Measurements from ENCODE around the gene ACTN2.

GRCh38 chr1:236750928-236751327 lies 64.6 kb downstream of the ACTN2 start:
- no peak for TF ChIP-seq CTCF (IDR thresholded peaks at IDR 0.05)
- no peak for TF ChIP-seq POLR2A (IDR thresholded peaks at IDR 0.05)
